CD4-positive, alpha-beta T cell treated with Interleukin-15 for 1 hour (primary cell): ENCODE measurements around the gene USO1.
"Not testable (repeated sequence)": the region's sequence is repeated elsewhere in the genome, so short reads cannot be mapped to it uniquely, and the experiment has no call there.

Source experiments
- DNase-seq: peaks from one replicate; pipeline ENCODE4 v3.0.0-alpha.2; 2020

Gene USO1

DNA sequence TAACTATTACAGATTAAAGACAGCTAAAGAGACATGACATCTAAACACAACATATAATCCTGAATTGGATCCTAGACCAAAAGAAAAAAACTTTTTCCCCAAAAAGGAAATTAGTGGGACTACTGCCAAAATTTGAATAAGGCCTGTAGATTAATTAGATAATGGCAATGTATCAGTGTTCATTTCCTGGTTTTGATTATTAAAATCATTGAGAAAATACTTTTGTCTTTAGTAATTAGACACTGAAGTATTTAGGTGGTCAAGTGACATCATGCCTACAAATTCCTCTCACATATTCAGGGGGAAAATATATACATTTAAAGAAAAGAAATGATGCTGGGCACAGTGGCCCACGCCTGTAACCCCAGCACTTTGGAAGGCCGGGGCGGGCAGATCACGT is 10.4 kb upstream of the USO1 start:
- no peak for DNase-seq

DNA sequence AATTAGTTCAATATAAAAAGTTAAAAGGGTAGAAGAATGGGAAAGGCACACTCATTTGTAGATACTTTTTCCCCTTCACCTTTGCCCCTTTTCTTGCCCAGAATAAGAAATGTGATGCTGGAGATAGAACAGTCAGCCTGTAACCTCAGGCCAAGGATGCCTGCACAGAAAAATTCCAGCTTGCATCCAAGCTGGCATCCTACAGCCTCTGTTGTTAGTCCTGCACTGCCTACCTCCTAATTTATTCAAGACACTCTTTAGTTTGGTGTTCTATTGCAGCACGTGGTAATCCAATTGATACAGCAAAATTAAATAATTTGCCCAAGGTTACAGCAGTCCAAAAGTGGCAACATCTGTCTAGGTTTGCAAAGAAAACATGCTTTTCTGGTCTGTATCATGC is 9.7 kb upstream of the USO1 start:
- DNase-seq = no peak

DNA sequence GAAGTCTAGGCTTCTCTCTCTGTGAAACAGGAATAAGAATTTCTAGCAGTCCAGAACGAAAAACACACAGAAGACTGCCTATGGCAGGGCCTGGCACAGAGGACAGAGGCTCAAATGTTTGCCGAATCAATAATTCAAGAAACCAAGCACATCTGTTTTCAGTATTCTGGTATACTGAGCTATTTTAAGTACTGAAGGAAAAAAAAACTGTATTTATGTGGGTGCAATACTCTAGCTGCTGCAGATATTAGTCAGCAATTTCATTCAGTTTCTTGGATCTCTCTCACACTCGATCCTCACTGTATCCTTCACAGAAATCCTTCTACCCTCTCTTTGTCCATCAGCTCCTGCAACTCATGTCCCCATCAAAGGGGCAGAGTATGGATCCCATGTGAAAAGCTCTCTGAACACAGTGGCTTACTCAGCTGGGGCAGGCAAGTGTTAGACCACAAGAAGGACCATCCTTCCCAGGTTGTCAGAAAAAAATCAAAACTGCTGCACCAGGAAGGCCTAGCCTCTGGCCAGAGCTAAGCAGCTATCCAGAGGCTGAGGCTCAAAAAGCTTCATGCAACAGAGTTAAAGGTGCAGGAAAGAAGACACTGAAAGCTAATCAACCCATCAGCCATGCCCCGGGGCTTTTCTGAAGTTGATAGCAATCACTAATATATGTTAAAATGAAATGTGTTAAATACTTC is 9.1 kb upstream of the USO1 start:
- no peak for DNase-seq

DNA sequence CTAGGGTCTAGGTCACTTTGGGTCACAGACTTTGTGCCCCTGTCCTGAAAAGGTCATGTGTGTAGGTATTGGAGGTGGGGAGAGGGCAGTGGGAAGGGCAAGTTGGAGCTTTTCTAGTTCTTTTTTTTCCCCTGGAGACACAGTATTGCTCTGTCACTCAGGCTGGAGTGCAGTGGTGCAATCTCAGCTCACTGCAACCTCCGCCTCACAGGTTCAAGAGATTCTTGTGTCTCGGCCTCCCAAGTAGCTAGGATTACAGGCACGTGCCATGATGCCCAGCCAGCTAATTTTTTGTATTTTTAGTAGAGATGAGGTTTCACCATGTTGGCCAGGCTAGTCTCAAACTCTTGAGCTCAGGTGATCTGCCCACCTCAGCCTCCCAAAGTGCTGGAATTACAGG is 8.3 kb upstream of the USO1 start:
- DNase-seq = not testable (repeated sequence)

DNA sequence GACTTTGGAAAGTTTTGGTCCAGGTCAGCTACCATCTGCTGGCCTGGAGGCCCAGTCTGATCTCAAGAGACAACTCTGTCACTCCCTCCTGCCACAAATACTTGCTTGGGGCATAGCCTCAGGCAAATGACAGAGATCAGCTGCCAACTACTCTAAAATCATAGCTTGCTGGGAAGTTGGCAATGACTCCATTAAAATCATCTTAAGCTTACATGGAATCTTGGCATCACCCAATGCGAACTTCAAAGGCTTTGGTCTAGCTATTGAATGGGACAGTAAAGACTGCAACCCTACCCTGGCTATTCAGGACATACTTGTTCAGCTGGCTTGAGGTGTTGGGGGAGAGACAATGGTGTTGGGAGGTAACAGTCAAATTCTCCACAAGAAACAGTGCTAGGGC is 7.0 kb upstream of the USO1 start:
- no peak for DNase-seq

DNA sequence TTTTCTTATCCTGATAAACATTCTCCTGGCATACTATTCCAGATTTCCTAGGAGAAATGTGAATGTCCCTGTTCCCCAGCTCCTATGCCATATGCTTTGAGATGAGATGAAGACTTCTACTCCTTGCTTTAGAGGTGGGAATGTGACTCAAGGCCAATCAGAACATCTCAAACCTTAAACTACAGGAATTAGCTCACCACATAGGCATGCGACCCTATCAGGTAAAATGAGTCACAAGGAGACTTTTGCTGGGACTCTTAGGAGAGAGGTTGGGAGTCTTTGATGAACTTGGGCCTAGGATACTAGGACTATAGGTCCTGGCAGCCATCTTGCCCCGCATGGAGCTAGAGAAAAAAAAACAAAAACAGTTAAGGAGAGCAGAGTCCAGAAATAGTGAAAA is 5.8 kb upstream of the USO1 start:
- no peak for DNase-seq

DNA sequence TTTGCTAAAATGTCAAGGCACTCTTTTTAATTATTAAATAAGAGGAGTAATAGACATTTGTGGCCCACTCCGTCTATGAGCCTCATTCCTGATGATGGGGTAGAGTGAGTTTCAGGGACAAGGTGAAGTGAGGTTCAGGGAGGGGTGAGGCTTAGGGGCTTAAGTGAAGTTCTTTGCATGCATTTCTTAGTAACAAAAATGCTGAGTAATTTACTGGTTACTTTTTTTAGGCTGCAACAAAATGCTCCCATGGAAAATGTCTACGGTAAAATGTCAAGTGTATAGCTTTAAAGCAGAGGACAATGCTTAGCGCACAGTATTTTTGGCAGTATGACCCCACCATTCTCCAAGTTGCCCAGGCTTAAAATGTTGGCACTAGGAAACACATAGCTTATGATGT is 2.0 kb upstream of the USO1 start:
- no peak for DNase-seq

DNA sequence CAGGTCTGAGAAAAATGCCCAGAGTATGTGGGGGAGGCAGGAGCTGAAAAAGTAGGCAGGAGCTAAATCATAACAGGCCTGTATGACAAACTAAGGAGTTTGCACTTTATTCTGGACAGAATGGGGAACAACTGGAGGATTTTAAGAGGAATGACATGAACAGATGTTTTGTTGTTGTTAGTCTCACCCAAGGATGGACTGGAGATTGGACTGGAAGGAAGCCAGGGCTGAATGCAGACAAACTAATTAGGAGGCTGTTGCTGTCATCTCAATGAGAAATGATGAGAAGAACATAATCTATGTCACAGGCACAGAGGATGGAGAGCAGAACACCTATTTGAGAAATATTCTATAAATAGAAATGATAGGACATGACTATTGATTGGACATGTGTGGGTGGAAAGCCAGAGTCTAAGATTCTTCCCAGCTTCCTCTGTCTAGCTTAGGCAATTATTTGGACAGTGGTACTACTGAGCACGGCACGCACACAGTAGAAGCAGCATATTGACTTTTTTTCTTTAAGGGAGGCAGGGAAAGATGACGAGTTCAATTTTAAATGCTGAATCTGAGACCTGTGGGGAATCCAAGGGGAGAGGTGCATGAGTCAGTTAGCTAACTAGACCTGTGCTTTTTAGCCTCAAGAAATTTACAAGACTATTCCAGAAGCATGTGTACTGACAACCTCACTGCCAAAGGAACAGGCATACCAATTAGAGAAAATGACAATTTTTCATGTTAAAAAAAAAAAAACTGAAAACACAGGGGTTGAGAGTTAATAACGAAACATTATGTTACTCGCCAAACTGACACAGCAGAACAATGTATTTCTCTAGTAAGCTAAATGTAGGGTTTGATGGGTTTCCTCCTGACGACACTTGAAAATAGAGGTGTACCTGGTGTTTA is 963 bp upstream of the USO1 start:
- DNase-seq = no peak

DNA sequence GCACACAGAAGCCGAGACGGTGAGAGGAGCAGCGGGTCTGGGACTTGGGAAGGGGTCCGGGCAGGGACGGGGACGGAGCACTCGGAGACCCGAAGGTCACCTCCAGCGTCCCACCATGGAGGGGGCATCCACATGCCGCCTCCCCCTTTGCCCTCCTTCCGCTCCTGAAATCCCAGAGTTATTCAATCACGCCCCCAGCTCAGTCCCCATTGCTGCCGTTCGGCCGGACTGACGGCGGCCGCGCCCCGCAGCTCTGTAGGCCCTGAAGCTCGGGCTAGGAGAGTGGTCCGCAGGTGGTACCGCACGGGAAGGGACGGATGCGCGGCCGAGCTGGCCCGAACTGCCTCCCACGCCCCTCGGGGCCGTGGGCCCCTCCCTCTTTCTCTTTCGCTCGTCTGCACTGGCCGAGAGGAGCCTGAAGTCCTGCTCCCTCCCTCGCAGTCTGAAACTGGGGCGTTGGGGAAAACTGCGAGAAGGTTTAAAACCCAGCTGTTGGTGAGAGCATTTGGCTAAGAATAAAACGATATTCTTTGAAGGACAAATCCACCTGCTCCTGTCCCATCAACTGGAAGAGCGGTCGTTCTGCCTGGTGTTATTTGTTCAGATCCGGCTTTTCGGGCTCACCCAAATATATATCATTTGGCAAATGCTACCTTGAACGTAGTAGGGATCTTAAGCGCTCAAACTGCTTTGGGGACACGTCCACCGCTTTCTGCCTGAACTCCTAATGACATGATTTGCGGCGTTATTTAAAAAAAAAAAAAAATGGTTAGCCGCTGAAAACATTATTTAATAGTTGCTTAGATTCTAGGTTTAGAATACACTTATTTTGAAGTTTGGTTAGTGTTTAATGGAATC is 719 bp downstream of the USO1 start:
- DNase-seq = peak; percentile 52

DNA sequence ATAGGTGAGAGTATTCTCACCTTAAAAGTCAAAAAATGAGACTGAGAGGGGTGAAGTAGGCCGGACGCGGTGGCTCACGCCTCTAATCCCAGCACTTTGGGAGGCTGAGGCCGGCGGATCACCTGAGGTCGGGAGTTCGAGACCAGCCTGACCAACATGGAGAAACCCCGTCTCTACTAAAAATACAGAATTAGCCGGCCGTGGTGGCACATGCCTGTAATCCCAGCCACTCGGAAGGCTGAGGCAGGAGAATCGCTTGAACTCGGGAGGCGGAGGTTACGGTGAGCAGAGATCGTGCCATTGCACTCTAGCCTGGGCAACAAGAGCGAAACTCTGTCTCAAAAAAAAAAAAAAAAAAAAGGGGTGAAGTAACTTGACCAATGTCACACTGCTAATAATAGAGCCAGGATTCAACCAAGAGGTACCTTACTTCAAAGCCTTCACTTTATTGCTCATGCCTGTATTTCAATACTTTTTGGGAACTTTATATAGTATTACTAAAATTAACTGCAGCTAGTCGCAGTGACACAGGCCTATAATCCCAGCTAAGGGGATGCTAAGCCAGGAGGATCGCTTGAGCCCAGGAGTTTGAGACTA is 1.7 kb downstream of the USO1 start:
- DNase-seq = not testable (repeated sequence)

DNA sequence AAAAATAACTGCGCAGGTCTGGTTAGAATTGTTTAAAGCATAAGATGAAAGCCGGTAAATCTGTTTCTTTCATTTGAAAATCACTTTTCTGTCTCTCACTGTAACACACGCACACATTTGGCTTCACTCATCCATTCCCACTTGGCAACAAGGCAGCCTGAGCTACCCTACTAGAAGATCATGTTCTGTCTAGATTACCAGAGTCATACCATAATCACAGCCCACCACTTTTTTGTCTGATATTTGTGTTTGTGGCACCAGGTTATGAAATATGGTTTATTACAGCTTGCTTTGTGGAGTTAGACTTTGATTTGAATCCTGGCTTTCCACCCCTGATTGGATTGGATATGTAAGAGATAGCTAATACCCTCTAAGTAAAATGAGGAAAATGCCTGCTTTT is 2.2 kb downstream of the USO1 start:
- DNase-seq = no peak

DNA sequence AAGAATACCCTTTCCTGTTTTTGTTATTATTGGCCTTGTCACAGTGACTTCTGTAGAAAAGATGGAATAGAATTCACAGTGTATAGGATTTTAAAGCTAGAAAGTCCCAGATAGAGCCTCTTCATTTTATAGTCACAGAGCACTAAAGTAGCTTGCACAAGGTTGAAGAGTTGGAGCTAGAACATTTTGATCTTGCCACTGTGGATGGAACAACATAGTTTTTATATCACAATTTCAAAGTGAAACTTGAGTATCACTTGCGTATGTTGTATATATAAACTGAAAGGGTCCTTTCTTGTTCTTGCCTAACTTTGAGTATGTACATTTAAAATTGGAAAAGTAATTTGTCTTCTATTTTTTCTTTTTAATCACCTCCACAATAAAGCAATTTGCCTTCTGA is 2.7 kb downstream of the USO1 start:
- DNase-seq = no peak

DNA sequence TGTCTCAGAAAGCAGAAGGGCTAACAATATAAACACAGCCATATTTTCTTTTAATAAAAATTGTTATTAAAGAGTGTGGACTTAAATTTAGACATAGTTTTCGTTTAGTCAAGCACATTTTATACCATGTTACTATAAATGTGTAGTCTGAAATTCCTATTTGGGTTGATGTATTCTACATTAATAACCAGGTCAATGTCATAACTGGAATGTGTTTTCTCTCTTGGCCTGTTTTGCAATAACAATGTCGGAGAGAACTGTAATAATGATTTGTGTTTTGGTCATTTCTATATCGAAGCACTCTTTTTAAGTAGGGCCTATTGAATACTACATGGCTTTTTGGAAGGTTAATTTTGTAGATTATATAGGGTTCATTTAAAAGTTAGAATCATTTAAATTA is 5.5 kb downstream of the USO1 start:
- no peak for DNase-seq

DNA sequence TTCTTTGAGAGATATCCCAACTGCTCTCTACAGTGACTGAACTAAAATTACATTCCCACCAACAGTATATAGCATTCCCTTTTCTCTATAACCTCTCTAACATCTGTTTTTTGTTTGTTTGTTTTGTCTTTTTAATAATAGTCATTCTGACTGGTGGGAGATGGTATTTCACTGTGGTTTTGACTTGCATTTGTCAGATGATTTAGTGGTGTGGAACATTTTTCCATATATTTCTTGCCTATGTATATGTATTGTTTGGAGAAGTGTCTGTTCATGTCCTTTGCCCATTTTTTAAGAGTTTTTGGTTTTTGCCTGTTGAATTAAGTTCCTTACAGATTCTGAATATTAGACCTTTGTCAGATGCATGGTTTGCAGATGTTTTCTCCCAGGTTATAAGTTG is 9.0 kb downstream of the USO1 start:
- DNase-seq = no peak

DNA sequence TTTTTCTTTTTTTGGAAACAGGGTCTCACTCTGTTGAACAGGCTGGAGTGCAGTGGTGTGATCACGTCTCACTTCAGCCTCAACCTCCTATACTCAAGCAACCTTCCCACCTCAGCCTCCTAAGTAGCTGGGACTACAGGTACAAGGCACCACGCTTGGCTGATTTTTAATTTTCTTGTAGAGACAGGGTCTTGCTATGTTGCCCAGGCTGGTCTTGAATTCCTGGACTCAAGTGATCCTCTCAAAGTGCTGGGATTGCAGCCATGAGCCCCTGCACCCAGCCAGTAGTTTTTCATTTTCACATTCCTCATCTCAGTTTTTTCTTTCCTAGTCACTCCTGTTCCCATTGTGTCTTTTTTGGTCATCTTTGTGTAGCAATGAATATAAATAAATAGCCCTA is 11.1 kb downstream of the USO1 start:
- no peak for DNase-seq

DNA sequence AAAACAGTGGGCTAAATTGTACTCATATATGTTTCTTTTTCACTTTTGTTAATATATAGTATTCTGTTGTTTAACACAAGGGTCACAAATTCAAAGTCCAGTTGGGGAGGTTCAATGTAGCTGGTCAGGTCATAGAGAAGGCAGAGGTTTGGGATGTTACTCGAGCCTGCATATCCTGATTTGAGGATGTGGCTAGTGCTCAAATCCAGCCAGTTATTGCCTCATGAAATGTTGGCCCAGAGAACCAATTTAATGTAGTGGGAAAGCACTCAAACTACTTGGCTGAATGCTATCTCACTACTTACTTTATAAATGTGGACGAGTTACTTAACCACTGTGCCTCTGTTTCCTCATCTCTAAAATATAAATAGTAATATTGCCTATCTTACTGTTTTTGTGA is 12.5 kb downstream of the USO1 start:
- no peak for DNase-seq

DNA sequence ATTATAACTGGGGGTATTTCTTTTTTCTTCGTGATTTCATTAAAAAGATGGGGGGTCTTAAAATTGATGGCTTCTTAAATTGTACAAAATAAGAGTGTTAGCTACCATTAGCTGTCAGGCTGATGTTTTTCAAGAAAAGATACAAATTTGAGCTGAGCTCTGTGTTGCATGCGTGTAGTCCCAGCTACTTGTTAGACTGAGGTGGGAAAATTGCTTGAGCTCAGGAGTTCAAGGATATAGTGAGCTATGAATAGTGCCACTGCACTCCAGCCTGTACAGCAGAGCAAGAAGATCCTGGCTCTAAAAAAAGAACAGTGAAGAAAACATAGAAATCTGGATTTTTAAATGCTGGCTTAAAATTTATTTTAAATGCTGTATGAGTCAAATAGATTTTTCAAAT is 13.0 kb downstream of the USO1 start:
- no peak for DNase-seq

DNA sequence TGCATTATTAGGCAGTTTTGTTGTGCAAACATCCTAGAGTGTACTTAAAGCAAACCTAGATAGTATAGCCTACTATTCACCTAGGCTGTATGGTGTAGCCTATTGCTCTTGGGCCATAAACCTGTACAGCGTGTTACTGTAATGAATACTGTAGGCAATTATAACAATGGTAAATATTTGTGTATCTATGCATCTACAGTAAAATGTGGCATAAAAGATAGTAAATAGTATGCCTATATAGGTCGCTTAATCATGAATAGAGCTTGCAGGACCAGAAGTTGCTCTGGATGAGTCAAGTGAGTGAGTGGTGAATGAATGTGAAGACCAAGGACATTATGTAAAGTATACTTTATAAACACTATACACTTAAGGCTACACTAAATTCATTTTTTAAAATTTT is 16.6 kb downstream of the USO1 start:
- no peak for DNase-seq

DNA sequence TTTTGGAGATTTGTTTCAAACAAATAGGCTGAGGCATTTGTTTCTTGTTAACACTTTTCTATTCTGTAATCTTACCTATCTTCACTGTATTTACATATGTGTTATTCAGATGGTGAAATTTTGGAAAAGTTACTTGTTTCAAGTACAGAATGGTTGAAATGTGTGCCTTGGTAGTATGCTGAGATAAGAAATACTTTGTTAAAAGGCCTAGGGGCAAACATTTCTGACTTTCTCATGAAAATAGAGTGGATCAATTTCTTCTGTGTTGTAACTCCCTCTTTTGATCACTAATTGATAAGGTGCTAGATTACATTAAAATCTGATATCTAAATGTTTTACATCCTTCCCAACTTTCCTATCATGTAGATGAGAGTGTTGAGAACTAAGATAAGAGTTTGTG is 18.1 kb downstream of the USO1 start:
- DNase-seq = no peak

DNA sequence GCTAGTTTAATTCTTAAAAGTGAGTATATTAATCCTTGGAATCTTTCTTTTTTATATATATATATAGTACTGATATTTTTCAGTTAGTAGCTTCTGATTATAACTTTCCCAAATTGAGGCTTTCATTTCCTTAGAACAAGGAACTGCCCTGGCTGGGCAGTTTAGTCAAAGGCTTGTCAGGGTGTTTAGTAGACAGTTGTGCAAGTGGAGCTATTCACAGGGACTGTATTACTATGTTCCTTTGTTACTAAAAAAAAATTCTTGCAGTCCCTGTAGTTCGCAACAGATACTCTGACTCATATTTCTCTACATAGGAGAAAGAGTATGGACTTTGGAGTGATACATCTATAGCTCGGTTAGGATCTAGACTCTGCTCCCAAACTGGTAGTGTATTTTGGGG is 20.8 kb downstream of the USO1 start:
- DNase-seq = no peak

DNA sequence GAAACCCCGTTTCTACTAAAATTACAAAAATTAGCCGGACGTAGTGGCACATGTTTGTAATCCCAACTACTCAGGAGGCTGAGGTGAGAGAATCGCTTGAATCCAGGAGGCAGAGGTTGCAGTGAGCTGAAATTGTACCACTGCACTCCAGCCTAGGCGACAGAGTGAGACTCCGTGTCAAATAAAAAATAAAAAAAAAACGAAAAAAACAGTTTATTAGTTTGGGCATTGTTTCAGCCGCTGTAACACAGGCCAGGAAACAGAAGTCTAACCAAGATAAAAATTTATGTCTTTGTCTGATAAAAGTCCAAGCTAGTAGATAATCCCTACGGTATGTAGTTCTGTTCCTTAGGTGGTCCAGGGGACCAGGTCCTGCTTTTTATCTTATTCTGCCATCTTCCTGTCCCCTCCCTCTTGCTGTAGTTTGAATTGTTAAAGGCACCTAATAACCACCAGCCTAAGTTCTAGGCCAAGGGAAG is 21.4 kb downstream of the USO1 start:
- no peak for DNase-seq

DNA sequence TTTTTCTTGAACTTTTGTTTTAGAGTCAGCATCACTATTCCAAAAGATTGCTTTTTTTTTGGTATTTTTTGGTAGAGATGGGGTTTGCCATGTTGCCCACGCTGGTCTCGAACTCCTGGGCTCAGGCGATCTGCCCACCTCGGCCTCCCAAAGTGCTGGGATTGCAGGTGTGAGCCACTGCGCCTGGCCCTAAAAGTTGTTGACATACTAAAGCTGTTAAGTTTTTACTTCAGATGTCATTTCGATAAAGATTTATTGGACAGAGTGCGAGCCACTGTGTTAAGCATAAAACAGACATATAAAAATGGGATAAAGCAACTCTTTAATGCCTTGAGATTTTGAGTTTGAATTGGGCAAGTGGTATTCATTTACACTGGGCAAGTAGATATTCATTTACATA is 28.3 kb downstream of the USO1 start:
- no peak for DNase-seq

DNA sequence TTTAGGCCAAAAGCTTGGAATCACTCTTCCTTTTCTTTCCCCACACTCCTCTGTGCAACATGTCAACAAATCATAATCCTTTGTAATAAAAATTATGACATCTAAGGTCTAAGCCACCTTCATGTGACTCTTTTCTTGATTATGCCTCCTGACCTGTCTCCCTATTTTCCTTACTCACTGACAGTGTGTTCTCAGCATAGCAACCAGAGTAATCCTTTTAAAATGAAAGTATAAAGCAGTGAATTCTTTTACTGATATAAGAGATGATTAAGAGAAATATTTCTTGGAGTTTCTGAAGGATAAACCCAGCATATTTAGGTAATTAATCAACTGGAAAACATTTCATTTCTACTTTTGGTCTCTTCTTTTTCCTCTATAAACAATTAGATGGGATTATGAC is 44.7 kb downstream of the USO1 start:
- no peak for DNase-seq
